Measurements from ENCODE around the gene RORB.

RORB gene

DNA sequence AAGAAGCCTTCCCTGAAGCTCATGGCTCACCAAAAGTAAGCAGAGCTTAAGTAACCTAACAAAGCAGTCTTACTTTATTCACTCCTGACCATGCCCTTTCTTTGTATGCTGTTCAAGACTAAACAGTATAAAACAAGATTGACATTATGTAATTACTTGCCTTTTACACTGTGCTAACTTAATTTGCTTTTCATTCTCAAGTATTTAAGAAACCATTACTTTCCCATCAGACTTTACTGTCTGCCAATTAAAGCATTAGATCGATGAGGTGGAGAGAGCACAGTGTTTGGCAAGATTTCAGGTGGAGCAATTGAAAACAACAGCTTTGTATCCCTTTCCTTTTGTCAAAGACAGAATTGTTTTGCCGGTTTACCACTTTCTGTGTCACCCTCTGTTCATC, 98.2 kb downstream of the RORB start:
- DNase-seq (ENCODE audit: low read depth in 2 of 2): no peak

DNA sequence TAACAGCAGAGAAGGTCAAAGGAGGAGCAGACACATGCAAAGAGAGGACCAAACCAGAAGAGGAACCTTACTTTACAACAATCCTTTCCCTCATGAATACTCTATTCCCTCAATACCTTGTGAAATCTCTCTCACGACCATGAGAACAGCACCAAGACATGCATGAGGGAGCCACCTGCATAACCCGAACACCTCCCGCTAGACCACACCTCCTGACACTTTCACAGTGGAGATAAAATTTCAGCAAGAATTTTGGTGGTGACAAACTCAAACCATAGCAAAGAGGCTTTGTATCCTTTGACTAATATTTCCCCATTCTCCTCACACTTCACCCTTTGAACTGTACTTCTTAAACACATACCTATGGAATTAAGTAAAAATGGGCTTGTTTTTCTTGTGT, 101.7 kb downstream of the RORB start:
- no peak for DNase-seq (ENCODE audit: low read depth in 2 of 2)

DNA sequence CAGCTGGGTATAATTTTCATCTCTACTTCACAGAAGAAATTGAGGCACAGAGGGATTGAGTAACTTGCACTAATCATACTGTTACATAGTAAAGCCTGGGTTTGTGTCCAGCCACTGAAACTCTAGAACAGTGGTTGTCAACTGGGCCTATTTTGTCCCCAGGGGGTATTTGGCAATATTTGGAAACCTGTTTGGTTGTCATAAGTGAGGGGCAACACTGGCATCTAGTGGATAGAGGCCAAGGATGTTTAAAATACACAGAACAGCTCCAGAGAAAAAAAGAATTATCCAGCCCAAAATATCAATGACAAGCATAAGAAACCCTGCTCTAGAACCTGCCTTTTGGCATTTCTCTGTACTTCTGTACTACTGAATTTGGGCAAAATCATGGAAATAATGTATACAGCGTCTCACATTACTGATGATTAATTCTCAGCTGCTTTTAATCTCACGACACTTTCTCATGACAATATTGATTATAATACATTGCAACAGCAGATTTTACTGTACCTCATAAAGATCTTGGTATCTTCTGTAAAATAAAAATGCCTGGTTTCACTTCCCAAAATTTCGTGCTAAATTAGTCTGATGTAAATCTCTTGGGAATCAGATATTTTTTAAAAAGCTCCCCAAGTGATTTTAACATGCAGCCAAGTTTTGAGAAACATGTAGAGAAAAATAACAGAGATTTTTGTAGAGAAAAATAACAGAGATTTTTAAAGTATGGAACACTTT, 112.7 kb downstream of the RORB start:
- no peak for DNase-seq (ENCODE audit: low read depth in 2 of 2)

DNA sequence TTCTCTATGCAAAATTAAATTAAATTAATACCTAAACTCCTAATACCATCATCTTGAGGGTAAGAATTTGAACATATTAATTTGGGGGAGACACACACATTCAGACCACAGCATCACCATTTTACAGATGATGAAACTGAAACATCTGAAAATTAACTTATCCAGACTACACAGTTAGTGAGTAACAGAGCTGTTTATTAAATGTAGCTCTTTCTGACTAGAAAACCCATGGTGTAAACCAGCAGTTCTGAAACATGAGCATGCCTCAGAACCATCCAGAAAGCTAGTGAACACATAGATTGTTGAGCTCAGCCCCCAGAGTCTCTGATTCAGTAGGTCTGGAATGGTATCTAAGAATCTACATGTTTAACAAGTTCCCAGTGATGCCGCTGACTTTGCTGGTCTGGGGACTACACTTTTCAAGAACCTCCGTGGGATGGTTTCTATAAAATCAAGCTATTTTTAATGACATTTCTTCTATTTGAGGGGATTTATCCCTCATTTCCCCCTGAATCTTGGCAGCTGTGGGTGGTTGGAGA, 113.5 kb downstream of the RORB start:
- no peak for DNase-seq (ENCODE audit: low read depth in 2 of 2)

DNA sequence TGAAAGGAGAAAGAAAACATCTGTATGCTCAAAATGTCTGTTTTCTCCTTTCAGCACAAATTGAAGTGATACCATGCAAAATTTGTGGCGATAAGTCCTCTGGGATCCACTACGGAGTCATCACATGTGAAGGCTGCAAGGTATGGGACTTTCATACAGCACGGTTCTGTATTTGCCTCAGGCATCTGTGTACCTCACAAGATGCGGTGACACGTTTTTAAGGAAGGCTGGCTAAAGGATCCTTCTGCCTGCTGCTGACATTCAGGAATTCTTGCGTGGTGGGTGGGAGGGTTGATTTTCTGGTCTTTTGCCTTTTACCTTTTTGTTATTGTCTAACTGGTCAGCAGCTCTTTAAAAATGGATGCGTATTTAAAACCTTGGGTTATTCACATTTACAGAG, 133.1 kb downstream of the RORB start:
- no peak for DNase-seq (ENCODE audit: low read depth in 2 of 2)

DNA sequence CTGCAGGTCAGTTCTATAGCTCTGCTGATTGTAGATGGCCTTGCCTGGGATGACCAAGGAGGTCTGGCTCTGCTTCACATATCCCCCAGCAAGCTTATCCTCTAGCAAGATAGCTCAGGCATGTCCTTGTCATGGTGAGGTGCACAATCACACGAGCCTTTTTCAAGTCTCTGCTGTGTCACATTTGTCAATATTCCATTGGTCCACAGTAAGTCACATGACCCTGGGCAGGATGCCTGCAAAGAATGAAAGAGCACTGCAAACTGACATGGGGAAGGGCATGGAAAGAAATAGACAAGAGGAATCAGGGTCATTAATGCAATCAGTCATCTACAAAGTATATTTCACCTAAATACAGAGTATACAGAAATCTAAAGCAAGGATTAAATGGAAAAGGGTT, 142.0 kb downstream of the RORB start:
- DNase-seq (ENCODE audit: low read depth in 2 of 2): no peak

DNA sequence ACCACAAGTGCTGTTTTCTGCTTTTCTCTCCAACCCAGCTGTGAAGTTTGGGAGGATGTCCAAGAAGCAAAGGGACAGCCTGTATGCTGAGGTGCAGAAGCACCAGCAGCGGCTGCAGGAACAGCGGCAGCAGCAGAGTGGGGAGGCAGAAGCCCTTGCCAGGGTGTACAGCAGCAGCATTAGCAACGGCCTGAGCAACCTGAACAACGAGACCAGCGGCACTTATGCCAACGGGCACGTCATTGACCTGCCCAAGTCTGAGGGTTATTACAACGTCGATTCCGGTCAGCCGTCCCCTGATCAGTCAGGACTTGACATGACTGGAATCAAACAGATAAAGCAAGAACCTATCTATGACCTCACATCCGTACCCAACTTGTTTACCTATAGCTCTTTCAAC, 145.2 kb downstream of the RORB start:
- no peak for DNase-seq (ENCODE audit: low read depth in 2 of 2)

DNA sequence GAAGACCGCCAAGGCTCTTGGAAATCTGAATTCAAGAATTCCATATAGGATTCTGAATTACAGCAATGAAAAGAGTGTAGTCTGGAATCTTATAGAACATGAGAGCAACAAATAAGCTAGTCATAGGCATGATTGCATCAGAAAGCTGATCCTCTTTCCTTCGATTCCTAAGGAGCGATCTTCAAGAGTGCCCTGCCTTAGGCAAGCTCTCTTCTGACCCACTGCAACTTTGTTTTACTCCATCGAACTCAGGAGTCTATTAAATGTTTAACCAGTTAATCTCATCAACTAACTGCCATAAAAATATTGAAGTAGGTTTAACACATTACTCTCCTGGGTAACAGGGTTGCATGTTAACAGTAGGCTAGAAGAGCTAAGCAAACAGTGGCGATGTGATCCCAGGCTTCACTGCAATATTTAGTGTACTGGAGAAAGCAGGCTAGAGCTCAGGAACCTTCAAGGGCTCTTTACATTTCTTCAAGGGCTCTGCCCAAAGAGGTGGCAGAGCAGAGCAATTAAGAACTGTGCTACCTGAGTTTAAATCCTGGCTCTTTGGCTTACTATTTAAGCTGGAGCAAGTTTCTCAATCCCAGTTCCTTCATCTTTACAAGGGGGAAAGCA, 146.3 kb downstream of the RORB start:
- no peak for DNase-seq (ENCODE audit: low read depth in 2 of 2)

DNA sequence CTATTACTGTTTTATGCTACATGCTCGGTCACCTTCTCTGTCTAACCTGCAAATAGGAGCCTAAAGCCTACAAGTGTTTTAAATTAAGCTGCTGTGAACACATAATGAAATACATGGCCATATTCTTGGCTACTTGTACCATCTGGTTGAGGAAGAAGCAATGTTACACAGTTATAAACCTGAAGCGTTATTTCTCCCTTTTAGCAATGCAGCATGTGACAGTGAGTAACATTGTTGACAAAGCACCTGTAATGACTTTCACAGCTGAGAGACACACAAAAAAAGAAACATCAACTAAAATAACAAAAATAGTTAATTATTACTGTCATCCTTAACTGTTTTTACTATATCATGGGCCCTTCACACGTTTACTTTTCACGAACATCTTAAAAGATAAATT, 146.9 kb downstream of the RORB start:
- DNase-seq (ENCODE audit: low read depth in 2 of 2): no peak

DNA sequence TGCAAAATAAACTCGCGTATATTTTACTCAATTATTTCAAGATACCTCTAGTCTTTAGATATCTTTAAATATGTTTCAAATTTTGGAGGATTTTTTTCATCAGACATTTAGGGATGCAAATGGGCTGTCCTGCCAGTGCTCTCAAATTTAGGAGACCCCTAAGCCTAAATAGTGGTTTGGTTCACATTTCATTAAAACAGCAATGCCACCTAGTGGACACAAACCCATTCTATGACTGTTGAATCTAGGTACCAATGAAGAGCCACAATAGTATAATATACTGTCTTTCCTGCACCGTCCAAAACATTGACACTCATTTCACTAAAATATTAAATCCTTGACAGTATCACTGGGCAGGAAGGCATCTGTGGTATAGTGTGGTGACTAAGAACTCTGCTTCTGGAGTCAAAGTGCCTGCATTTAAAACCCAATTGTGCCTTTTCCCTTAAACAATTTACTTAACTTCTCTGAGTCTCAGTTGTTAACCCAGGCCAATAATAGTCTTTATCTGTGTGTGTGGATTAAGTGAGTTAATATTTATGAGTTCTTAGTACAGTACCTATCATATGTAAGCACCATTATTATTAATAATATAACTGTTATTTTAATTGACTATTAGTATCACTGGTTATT, 148.0 kb downstream of the RORB start:
- no peak for DNase-seq (ENCODE audit: low read depth in 2 of 2)

DNA sequence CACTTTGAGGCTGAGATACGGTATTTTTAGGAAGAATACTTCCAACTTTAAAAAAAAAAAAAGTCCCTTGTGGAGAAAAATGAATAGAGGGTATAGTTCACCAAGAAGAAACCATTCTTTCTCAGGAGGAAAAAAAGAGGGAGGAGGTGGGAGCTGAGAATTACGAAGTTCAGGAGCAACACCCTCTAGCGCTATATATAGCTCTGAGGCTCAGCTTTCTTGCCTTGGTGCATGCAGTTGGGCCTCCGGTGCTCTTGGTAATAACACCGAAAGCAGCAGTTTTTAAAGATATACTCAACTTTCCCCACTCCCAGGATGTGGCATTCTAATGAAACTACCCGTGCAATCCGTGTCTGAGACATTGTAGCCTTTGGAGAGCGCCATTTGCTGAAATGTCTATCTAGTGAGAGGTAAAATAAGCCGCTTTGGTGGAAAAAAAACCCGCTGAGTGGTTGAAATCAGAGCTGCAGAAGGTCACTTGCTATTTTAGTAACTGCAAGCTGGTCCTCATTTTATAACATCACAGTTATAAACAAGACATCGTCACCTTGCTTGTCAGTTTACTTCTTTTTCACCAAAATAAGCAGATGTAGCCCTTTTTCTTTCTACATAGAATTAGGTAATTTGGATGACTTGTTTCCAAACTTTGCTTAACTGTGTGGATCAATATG, 156.4 kb downstream of the RORB start:
- no peak for DNase-seq (ENCODE audit: low read depth in 2 of 2)

DNA sequence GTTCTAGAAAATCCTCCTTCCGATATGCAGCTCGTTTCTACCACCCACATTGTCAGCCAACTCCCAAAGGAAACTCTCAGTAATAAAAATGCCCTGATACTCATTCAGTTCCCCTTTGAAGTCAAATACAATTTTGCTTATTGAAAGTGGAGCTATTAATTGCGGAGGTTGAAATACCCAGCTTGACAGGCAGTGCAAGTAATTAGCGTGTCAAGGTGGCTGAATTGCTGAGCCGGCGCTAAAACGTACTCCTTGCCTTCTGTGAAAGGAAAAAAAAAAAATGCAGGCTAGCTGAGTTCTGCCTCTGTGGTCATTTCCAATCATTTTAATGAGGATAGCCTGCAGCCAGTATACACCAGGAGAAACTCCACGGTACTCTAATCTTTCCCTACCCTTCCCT, 165.5 kb downstream of the RORB start:
- DNase-seq (ENCODE audit: low read depth in 2 of 2): no peak

DNA sequence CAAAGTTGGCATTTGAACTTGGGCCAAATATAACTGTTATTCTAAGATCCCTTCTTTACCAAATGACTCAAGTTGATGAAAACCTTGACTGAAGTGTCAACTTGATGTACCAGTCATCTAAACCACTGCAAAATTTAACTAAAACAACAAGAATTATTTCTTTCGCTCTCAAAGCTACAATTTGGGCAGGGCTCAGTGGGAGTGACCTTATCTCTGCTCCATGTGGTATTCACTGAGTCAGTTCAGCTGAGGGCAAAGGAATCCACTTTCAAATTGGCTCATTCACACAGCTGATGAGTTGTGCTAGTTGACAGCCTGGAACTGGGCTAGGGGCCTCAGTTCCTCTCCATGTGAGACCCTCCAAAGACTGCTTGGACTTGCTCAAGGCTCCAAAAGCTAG, 166.3 kb downstream of the RORB start:
- DNase-seq (ENCODE audit: low read depth in 2 of 2): no peak

DNA sequence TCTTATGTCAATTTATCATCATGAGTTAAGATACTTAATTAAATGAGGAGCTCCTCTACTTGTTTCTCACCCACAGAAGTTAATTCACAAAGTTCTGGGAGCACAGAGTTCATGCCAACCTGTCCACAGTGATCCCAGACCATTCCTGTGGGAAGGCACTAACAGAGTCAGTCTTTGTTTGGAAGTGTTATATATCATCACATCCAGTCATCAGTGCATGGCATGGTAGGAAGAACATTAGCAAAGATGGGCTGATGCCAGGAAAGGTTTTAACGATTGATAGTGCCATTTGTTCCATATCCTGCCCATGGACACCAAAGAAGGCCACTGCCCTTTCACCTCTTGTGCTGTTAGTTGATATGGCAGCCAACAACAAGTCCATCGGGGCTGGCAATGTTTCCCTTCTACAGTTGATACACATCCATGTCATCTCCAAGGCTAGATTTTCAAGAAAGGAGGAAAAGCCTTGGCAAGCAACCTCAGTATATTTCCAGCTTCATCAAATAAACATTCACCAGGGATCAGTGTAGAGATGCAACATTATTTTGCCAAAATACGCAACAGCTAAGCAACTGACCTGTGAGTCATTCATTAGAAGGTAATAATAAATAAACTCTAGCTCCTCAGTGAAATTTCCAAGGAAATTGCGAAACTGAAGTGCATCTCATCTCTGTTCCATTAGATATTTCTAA, 169.6 kb downstream of the RORB start:
- no peak for DNase-seq (ENCODE audit: low read depth in 2 of 2)

DNA sequence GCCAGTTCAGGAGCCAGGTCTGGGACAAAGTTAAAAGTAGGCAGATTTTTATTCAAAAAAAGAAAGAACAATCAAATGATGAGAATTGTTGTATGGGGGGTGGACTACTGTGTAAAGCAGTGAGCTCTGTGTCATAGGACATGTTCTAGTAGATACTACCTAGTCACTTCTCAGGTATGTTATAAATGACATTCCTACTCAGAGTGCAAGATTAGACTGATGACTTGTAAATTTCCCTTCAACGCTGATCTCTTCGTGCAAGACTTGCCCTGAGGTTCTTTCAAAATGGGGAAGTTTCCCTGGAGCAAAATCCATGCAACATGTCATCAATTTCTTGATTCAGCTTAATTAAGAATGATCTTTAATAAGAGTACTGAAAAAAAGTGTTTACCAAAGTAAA, 175.1 kb downstream of the RORB start:
- DNase-seq (ENCODE audit: low read depth in 2 of 2): no peak

DNA sequence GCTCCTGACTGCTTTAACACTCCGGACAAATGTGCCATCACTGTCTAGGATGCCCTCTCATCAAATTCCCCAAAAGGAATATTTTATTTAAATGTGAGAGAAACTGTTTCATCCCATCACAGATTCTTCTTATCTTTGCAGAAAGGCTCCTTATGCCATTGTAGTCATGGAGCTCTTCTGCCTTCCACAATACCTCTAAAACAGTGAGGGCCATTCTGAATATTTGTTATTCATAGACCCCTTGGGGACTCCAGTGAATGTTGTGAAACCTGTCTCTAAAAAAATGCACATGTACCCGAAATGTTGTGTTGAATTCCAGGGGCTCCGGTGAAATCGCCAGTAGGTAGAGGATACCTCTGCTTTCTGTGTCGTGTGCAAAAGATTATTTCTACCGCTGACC, 176.9 kb downstream of the RORB start:
- no peak for DNase-seq (ENCODE audit: low read depth in 2 of 2)

DNA sequence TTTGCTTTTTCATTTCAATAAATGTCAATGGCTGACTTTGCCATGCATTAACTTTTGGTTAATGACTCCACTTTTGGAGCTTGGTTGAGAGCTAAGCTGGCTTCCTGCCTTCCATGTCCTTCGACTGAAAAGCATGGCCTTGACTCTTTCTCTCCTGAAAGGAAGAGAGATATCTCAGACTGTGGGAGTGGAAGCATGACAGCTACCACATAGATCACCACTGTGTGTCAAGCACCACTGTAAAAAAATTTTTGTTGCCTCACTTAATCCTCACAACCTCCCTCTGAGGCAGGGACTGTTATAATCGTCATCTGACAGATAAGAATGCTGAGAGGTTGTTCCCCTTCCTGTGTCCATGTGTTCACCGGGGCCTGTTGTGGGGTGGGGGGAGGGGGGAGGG, 184.8 kb downstream of the RORB start:
- DNase-seq (ENCODE audit: low read depth in 2 of 2): no peak

DNA sequence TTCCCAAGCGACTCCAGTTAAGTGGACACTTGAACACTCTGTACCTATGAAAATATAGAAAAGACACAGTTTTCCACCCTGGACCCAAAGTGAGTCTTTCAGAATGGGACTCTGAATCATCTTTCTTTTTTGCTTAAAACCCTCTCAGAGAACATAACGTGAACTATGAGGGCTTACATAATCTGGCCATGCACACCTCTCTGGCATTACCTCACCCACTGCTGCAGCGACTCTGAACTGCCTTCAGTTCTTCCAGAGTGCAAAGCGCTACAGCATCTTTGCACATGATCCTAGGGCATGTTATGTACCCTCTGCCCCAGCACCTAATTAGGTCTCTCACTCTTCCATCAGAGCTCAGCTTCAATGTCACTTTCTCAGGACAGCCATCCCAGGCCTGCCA, 186.2 kb downstream of the RORB start:
- no peak for DNase-seq (ENCODE audit: low read depth in 2 of 2)

DNA sequence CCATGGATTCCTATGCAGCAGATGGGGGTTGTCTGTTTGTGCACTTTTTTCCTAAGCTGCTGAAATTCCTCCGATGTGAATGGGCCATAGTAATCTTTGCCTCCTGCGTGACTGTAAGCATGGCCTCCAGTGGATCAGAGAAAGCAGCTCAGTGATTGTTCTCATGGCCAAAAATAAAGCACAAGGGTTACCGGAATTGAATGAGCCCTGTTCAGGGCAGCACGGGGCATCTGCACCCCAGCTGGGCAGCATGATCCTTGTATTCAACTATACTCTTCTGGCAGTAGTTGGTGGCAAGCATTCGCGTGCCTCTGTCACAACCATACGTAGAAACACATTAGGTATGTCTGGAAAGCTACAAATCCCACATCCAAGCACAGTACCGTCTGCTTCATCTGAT, 193.9 kb downstream of the RORB start:
- DNase-seq (ENCODE audit: low read depth in 2 of 2): no peak

DNA sequence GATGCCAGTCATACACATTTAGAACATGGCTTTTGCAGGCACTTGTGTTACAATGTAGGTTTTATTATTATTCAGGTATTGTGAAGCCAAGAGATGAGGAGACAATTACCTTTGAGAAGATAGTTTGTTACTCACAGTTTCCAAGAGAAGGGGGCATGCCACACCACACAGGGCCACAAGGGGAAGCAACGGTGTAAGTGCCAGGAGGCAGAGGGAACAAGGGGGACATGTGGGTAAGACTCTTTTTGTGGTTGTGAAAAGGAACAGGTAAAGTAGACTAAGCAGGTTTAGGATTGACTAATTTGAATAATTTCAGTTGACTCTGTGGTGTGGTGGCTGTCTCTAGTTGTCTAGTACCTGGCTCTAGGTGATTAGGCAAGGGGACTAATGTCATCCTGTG, 199.4 kb downstream of the RORB start:
- no peak for DNase-seq (ENCODE audit: low read depth in 2 of 2)

DNA sequence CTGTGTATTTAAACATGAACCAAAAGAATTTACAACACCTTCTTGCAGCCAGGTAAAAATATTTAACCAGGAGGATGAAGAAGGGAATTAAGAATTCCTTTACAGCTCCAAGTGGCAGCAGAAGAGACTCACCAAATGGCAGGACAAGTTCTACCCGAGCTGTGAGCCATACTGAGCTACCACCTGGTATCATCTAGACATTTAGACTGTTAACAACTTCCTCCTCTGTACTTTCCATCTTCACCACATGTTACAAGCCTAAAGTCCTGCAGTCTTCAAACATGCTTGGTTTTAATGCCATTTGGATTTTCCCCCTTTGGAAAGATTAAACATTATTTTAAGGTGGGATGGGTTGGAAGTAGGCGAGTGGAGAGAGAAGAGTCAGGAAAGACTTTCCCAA, 200.4 kb downstream of the RORB start:
- no peak for DNase-seq (ENCODE audit: low read depth in 2 of 2)

DNA sequence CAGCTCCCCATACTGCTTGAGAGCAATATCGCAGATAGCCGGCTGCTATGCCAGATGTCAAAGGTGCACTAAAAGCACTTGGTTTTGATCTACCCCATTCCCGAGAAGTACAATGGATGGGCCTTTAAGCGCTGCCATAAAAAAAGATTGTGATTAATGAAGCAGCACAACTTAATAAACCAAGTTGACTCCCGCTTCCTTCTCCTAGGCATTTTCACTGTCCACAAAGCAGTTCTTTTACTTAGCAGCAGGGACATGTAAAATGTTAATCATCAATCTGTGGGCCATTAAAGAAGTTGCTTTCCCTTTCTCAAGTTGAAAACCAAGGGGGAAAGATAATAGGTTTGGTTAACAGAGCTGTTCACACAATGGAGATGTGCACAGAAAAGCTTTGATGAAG, 214.2 kb downstream of the RORB start:
- no peak for DNase-seq (ENCODE audit: low read depth in 2 of 2)
